ENCODE data around the gene POLN.

Gene POLN

DNA sequence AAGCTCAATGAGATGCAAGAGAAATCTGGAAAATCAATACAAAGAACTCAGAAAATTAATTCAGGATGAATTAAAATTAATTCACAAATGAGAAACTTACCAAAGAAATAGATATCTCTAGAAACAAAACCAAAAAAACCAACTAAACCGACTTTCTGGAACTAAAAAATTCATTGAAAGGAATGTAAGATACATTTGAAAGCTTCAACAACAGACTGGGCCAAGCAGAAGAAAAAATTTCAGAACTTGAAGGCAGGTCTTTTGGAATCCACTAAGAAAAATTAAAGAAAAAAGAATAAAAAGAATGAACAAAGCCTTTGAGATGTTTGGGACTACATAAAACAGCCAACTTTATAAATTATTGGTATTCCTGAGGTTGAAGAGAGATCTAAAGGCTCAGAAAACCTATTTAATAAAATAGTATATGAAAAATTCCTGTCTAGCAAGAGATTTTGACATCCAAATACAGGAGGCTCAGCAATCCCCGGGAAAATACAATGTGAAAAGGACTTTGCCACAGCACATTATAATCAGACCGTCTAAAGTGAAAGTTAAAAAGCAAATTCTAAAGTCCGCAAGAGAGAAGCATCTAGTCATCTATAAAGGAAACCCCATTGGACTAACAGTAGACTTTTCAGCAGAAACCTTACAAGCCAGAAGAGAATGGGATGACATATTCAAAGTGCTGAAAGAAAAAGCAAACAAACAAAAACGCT is 138.6 kb downstream of the POLN start:
- FAIRE-seq: no peak

DNA sequence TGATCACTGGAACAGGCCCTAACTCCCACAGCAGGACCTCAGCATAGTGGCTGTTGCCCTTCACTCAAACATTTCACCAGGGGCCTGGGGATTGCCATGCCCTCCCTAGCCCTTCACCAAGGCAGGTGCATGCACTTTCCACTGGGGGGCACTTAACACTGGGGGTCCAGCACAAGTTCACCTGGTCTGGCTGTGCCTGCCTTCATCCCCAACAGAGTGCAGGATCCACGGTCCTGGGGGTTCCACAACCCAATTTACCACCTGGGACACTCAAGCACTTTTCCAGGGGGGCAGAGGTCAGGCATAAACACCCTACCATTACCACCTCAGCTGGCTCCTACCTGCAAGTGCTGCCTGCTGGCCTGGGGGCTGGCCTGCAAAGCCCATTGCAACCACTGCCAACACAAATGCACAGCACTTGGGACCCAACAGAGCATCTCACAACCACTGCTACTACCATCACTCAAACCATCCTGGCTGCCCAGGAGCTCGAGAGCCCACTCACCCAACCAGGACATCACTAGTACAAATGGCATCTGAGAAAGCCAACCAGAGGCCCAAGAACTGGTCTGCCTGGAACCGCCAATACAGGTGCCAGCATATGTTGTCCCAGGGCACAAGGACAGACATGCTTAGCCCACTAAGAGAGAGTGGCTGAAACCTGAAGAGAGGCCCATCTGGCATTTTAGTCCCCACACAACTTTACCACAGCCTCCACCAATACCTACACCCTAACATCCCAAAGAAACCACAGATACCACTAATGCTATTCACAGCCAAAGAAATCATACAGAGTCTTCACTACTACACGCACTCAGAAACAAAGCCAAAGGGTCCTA is 139.7 kb downstream of the POLN start:
- no peak for FAIRE-seq

GRCh38 chr4:2101346-2102044 is 140.4 kb downstream of the POLN start:
- FAIRE-seq: no peak

- no peak for FAIRE-seq
Measured at GRCh38 chr4:2096073-2096609, 145.8 kb downstream of the POLN start.

GRCh38 chr4:2095236-2096072 is 146.5 kb downstream of the POLN start:
- FAIRE-seq: no peak

DNA sequence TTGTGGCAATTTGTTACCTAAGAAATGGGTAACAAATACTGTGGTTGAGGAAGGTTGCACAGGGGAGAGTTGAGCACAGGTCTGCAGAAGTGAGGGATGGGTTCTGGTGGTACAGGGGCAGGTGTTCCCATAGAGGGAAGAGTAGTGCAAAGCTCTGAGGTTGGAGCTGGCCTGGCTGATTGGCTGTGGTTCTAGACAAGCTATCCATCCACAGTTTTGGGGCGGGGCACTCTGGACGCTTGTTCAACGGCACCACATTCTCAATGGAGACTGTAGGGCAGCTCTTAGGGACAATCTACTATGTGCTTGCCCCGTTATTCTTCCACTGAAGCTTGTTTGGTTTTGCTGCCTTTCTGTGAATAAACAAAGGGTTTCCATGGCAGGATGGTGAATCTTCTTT is 147.4 kb downstream of the POLN start:
- FAIRE-seq: no peak

- no peak for FAIRE-seq
Measured at GRCh38 chr4:2093265-2093664, 148.7 kb downstream of the POLN start.

DNA sequence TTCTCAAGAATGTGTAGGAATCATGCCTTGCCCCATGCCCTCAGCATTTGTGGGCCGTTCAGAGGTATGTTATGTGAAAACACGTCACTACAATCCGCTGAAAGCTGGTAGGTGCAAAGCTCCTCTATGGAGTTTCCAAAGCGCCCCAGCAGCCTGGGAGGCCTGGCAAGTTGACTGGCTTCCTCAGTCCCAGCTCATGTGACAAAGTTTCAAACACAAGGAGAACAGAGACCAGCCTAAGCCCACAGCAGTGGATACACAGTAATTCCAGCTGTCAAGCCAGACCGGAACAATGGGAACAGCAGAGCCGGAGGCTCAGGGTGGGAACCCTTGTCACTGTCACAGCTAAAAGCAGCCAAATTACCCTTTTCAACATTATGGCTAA is 149.3 kb downstream of the POLN start:
- no peak for FAIRE-seq

DNA sequence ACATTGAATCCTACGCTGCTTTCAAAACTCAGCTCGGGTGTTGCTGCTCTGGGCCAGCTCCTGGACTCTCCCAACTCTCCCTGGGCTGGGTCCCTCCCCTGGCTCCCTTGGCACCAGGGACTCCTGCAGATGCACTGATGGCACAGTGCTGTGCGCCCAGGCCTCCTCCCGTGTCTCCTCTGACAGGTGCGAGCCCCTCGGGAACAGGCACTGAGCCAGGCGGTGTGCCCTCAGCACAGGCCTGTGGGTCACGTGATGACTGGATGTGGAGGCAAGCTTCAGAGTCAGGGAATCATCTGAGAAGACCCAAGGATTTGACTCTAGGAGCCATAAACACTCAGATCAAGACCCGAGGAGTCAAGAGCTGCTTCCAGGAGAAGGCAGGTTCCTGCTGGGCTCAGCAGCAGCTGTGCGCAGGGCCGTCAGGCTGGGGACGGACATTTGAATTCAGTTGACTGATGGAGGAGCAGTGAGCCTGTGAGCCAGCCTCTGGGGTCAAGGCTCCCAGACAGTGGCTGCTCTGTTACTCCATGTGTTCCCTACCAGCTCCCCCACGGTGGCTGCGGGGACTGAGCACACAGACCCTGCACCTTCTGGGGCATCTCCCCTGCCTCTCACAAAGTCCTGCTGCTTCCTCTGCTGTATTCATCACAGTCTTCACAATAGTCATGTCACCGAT is 149.8 kb downstream of the POLN start:
- no peak for FAIRE-seq

DNA sequence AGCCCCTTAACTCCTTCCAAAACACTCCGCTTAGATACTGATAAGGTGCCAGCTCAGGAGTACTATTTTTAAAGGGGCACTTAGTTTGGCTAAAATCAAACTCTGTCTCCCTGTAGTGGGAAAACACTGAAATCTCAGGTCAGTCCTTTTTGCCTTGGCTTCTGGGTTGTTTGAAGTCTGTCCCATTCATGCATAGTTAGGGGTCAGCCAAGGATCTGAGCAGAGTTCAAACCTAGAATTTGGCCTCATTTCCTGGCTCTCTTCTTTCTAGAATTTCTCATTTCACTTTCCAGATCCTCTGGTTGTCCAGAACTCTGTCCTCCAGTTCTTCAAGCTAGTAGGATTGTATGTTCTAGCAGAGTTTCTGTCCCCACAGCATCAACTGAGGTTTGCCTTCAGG is 151.3 kb downstream of the POLN start:
- no peak for FAIRE-seq

DNA sequence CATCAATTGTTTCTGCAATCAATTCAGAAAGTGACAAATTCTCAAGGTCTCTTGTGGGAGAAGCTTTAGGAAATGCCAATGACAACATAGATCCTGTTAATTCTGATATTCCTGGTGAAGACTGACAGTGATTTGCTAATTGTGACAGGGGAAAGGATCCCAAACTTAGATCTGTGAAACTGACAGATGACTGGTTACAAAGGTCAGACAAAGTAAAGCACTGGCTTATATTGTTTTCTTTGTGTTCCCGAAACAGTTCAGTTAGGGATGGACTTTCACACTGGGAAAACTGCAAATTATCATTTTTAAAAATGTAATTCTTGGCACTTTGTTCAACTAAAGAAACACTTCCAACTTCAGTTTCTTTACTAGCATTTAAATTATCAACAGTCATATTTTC is 152.7 kb downstream of the POLN start:
- FAIRE-seq: no peak

- FAIRE-seq: no peak
Measured at GRCh38 chr4:2087170-2087569, 154.8 kb downstream of the POLN start.

GRCh38 chr4:2085496-2085901 is 156.4 kb downstream of the POLN start:
- FAIRE-seq: no peak

DNA sequence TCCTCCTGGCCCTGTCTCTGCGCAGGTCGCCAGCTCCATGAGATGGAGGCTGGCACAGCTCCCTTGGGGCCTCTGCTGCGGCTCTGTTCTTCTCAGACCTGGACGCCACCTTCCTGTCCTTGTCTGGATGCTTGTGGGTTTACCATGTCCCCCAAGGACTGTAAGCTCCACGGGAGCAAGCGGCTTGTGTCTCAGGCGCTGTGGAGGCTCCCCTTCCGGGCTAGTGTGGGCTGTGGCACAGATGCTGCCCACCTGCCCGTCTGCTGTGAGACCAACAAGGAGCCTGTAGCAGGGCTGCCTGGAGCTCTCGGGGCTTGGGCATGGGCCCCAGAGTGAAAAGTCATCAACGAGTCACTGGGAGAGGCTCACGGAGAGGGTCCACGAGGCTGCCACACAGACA is 157.6 kb downstream of the POLN start:
- FAIRE-seq: no peak

- no peak for FAIRE-seq
Measured at GRCh38 chr4:2083826-2084160, 158.1 kb downstream of the POLN start.

- no peak for FAIRE-seq
Measured at GRCh38 chr4:2083116-2083825, 158.7 kb downstream of the POLN start.

- FAIRE-seq: no peak
Measured at GRCh38 chr4:2082627-2083026, 159.3 kb downstream of the POLN start.

GRCh38 chr4:2082118-2082517 is 159.8 kb downstream of the POLN start:
- no peak for FAIRE-seq

GRCh38 chr4:2081540-2081939 is 160.4 kb downstream of the POLN start:
- no peak for FAIRE-seq

- FAIRE-seq: no peak
Measured at GRCh38 chr4:2080429-2081300, 161.3 kb downstream of the POLN start.

All from G401.6 (cell line).